ENCODE results near the gene MCRIP2. TPM values are rescaled to one million over a fixed set of nuclear protein-coding genes. Genes with fewer than 3 reads are reported as not detected.
A peak's percentile ranks its signal among the peaks of the same experiment; 100 is the strongest.

MCRIP2 gene
- total and polyA plus RNA-seq, 3 experiments from 2014 or later = 24.9 to 64.8 (median 59.3) TPM

DNA sequence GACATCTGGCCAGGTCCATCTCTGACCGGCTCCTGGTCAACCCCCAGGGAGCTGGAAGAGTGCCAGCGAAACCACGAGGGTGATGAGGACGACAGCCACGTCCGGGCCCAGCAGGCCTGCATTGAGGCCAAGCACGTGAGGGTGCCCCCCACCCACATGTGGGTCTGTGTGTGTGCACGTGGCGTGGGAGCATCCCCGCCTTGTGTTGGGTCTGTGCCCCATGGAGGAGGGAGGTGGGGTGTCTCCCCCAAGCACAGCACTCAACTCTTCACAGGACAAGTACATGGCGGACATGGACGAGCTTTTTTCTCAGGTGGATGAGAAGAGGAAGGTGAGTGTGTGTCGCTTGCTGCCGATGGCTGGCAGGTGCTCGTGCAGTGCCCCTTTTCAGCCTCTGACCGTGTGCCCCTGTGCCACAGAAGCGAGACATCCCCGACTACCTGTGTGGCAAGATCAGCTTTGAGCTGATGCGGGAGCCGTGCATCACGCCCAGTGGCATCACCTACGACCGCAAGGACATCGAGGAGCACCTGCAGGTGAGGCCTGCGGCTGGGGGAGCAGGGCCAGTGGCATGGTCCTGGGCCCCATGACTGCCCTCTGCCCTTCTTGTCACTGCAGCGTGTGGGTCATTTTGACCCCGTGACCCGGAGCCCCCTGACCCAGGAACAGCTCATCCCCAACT is 40.3 kb downstream of the MCRIP2 start:
- no peak for DNase-seq
- POLR2A ChIA-PET = interaction anchor here (0.6 to 1.8 kb wide), 4 partner anchors 8 to 1088 kb away, joined by 3 to 15 read pairs (median 6); partner anchors contain the start of gene WDR24

DNA sequence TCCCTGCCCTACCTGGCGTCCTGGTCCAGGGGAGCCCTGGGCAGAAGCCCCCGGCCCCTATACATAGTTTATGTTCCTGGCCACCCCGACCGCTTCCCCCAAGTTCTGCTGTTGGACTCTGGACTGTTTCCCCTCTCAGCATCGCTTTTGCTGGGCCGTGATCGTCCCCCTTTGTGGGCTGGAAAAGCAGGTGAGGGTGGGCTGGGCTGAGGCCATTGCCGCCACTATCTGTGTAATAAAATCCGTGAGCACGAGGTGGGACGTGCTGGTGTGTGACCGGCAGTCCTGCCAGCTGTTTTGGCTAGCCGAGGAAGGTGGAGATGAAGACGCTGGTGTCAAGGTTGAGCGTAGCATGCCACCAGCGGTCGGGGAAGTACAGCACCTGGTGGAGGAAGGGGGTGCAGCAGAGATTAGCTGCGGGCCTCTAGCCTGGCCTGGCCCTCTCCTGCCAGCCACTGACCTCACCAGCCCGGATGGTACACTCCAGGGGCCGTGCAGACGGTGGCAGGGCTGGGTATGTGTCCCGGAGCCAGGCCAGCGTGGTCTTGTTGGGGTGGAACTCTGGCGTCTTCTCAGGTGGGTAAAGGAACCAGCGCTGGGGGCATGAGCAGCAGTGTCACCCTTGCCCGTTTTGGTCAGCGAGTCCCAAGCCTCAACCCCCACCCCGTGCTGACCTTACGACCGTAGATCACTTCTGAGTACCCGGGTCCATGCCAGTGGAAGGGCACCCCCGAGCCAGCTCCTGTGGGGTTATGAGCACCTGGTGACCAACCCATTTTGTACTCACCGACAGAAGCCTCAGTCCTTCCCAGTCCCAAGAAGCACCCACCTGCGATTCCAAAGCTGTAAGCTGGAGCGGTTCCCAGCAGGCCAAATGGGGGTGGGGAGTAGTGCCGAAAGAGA is 41.1 kb downstream of the MCRIP2 start:
- Histone ChIP-seq H3K9me3 (ENCODE audit: low read length) (no peaks in the 10 kb centered on the region), H3K27ac (ENCODE audit: low read depth, low read length) (peak overlapping the region; percentile 61)
- POLR2A ChIA-PET = interaction anchor here (0.6 kb wide), 2 partner anchors 449 to 1087 kb away, joined by 3 to 6 read pairs; no protein-coding TSS in a partner anchor

More for the DNA sequence above, 40.3 kb downstream of the MCRIP2 start:
- Histone ChIP-seq H3K36me3 (ENCODE audit: insufficient read depth, low read length) (peaks cover 8% of the 10 kb centered on the region), H3K27ac (ENCODE audit: low read depth, low read length) (peak overlapping the region; percentile 72), H3K4me3 (ENCODE audit: low read length) (no peak overlapping the region), H3K4me1 (ENCODE audit: insufficient read depth, low read length) (peaks cover 36% of the 10 kb centered on the region), H3K27me3 (ENCODE audit: insufficient read depth, low read length, poor library complexity, severe bottlenecking) (no peaks in the 10 kb centered on the region), H3K9me3 (ENCODE audit: low read length) (no peaks in the 10 kb centered on the region)
- Mint-ChIP-seq H3K36me3 (peaks cover 0 to 33% (median 3%) of the 10 kb centered on the region in 3 donors), H3K9me3 (no peaks in the 10 kb centered on the region), H3K27ac (peak overlapping the region in 6 of 8 donors; percentile 12 to 94 (median 67)), H3K4me1 (peaks cover 13 to 55% (median 18%) of the 10 kb centered on the region in 3 donors), H3K27me3 (no peaks in the 10 kb centered on the region), H3K4me3 (peak overlapping the region; percentile 66 to 84 (median 81))
- CTCF ChIA-PET = interaction anchor here (1.3 to 2.3 kb wide), 5 partner anchors 8 to 14 kb away, joined by 3 to 8 read pairs (median 7); partner anchors contain the start of genes RHOT2 and WDR24

DNA sequence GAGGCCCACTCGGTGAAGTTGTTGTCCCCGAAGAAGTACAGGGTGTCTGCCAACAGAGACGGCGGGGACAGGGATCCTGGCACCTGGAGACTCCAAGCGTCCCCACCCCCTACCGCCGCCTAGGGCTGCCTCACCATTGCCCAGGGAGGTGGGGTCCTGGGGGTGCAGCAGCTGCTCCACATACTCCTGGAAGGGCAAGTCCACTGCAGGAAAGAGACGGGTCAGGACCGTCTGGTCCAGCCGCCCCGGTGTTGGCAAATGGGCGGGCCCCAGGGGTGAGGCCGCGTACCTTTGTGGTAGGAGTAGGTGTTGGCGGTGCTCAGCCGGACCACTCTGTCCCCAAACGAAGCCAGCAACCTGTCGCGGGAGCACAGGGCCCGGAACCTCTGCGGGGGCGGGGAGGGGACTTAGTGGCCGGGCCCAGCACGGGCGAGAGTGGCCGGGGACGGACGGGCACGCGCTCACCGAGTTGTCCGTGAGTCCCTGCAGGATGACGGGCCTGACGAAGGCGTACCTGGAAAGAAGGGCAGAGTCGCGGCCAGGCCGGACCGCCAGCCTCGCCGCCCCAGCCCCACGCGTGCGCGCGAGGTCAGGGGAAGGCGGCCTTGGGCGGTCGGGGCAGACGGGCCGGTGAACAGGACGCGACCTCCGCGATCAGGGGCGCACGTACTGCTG is 41.9 kb downstream of the MCRIP2 start:
- peaks cover 0 to 38% (median 3%) of the 10 kb centered on the region in 3 donors for H3K36me3 Mint-ChIP-seq
- no peaks in the 10 kb centered on the region for H3K27me3 ChIP-seq (ENCODE audit: insufficient read depth, low read length, poor library complexity, severe bottlenecking)
- peak overlapping the region; percentile 65 to 84 (median 81) for H3K4me3 Mint-ChIP-seq
- no peaks in the 10 kb centered on the region for H3K9me3 Mint-ChIP-seq
- H3K4me1 ChIP-seq (ENCODE audit: insufficient read depth, low read length) = peaks cover 39% of the 10 kb centered on the region
- peak overlapping the region; percentile 61 for H3K27ac ChIP-seq (ENCODE audit: low read depth, low read length)
- H3K4me3 ChIP-seq (ENCODE audit: low read length) = peak overlapping the region; percentile 41
- no peak for DNase-seq
- H3K9me3 ChIP-seq (ENCODE audit: low read length) = no peaks in the 10 kb centered on the region
- ChIA-PET CTCF (interaction anchor here (1.0 to 2.3 kb wide), 2 partner anchors 12 to 24 kb away, joined by 3 to 7 read pairs; no protein-coding TSS in a partner anchor), POLR2A (interaction anchor here (0.6 to 1.4 kb wide), 3 partner anchors 9 to 95 kb away, joined by 3 to 8 read pairs (median 4); no protein-coding TSS in a partner anchor)
- H3K27me3 Mint-ChIP-seq = no peaks in the 10 kb centered on the region
- peaks cover 8% of the 10 kb centered on the region for H3K36me3 ChIP-seq (ENCODE audit: insufficient read depth, low read length)
- peaks cover 13 to 52% (median 17%) of the 10 kb centered on the region in 3 donors for H3K4me1 Mint-ChIP-seq
- H3K27ac Mint-ChIP-seq = peak overlapping the region in 6 of 8 donors; percentile 29 to 90 (median 61)

More for the DNA sequence above, 41.1 kb downstream of the MCRIP2 start:
- peaks cover 8% of the 10 kb centered on the region for H3K36me3 ChIP-seq (ENCODE audit: insufficient read depth, low read length)
- H3K27me3 ChIP-seq (ENCODE audit: insufficient read depth, low read length, poor library complexity, severe bottlenecking) = no peaks in the 10 kb centered on the region
- CTCF ChIA-PET = interaction anchor here (1.3 to 2.3 kb wide), 2 partner anchors 10 to 13 kb away, joined by 4 to 7 read pairs; no protein-coding TSS in a partner anchor
- H3K4me1 ChIP-seq (ENCODE audit: insufficient read depth, low read length) = peaks cover 36% of the 10 kb centered on the region
- peak overlapping the region; percentile 2 to 91 (median 72) for H3K27ac Mint-ChIP-seq
- no peak for DNase-seq
- no peak overlapping the region for H3K4me3 ChIP-seq (ENCODE audit: low read length)
- H3K9me3 Mint-ChIP-seq = no peaks in the 10 kb centered on the region
- no peaks in the 10 kb centered on the region for H3K27me3 Mint-ChIP-seq
- peak overlapping the region; percentile 66 to 84 (median 81) for H3K4me3 Mint-ChIP-seq
- peaks cover 13 to 52% (median 17%) of the 10 kb centered on the region in 3 donors for H3K4me1 Mint-ChIP-seq
- H3K36me3 Mint-ChIP-seq = peaks cover 0 to 38% (median 3%) of the 10 kb centered on the region in 3 donors

DNA sequence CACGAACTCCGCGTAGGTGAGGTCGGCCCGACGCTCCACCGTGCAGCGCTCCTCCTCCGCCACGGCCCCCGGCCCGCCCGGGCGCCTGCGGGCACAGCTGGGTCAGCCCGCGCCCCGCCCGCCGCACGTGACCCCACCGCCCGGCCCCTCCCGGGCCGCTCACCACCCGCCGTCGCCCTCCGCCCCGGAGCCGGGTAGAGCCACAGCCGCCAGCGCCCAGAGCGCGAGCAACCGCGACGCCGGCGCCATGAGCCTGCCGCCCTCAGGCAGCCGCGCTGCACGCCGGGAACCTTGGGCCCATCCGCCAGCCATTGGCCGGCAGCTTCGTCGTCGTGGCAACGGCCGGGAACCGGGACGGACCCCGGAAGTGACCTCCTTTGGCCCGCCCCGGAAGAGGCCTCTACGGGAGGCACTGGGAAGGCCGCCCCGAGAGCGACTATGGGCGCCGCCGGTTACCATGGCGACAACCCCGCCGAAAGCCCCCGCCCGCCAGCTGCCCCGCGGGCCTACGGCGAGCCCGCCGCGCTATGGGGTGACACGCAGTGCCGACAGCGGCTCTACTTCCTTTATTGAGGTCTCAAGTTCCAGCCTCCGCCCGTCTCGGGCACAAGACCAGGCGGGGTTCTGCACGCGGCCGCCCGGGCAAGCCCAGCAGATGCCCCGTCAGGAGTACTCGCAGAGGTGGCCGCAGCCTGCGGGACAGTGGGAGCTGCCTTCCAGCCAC is 42.6 kb downstream of the MCRIP2 start, which contains the start of gene JMJD8:
JMJD8 (minus strand) TSS at position 264 of the 724 bp plus-strand sequence; CDS start at position 249, 15 bp downstream.
- H3K4me3 ChIP-seq (ENCODE audit: low read length) = peak within 1 kb of the TSS; percentile 41
- Mint-ChIP-seq H3K27ac (peak within 1 kb of the TSS in 6 of 8 donors; percentile 73 to 90 (median 81)), H3K4me3 (peak within 1 kb of the TSS; percentile 65 to 91 (median 81)), H3K4me1 (peaks cover 8 to 55% (median 19%) of the 10 kb centered on the region in 3 donors), H3K36me3 (peaks cover 0 to 38% (median 3%) of the 10 kb centered on the region in 3 donors), H3K27me3 (no peaks in the 10 kb centered on the region), H3K9me3 (no peaks in the 10 kb centered on the region)
- DNase-seq = peak; percentile 93 to 97 (median 95)
- CTCF ChIA-PET = interaction anchor here (1.0 kb wide), 1 partner anchor 25 kb away, joined by 3 read pairs; no protein-coding TSS in a partner anchor
- peak within 1 kb of the TSS; percentile 61 for H3K27ac ChIP-seq (ENCODE audit: low read depth, low read length)
- POLR2A ChIA-PET = interaction anchor here (0.6 to 1.4 kb wide), 5 partner anchors 9 to 96 kb away, joined by 3 to 8 read pairs (median 3); no protein-coding TSS in a partner anchor
- no peaks in the 10 kb centered on the region for H3K9me3 ChIP-seq (ENCODE audit: low read length)
- no peaks in the 10 kb centered on the region for H3K27me3 ChIP-seq (ENCODE audit: insufficient read depth, low read length, poor library complexity, severe bottlenecking)
- H3K36me3 ChIP-seq (ENCODE audit: insufficient read depth, low read length) = peaks cover 8% of the 10 kb centered on the region
- peaks cover 44% of the 10 kb centered on the region for H3K4me1 ChIP-seq (ENCODE audit: insufficient read depth, low read length)

DNA sequence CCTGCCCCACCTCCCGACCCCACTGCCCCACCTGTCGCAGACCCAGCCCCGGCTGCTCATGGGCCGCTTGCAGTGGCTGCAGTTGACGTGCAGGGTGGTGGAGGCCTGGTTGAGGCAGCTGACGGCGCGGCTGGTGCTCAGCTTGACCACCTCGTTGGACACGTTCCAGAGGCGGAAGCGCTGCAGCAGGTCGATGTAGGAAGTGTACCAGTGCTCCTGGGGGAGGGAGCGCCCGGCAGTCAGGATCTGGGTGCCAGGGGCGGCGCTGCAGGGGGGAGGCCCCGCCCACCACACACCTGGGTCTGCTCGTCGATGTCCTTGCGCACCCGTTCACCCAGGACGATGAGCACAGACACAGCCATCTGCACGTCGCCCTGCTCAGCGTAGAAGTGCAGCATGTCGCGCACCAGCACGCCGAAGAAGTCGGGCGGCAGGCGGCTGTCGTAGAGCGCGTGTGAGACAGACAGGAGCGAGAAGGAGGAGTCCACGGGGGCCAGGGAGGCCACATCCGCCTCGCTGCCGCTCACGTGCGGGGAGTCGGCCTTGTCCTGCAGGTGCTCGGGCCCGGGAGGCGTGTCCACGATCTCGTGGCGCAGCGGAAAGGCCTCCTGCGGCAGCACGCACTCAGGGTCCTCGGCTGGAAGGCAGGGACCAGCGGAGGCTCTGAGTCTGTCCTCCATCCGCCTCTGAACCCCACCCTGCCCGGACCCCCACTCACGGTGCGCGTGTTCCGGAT is 43.5 kb downstream of the MCRIP2 start:
- Histone ChIP-seq H3K4me3 (ENCODE audit: low read length) (no peak overlapping the region), H3K27me3 (ENCODE audit: insufficient read depth, low read length, poor library complexity, severe bottlenecking) (no peaks in the 10 kb centered on the region), H3K4me1 (ENCODE audit: insufficient read depth, low read length) (peaks cover 47% of the 10 kb centered on the region), H3K36me3 (ENCODE audit: insufficient read depth, low read length) (peaks cover 8% of the 10 kb centered on the region), H3K9me3 (ENCODE audit: low read length) (no peaks in the 10 kb centered on the region), H3K27ac (ENCODE audit: low read depth, low read length) (no peak overlapping the region)
- CTCF ChIA-PET = no interaction called here
- H3K36me3 Mint-ChIP-seq = peaks cover 0 to 39% (median 3%) of the 10 kb centered on the region in 3 donors
- H3K9me3 Mint-ChIP-seq = no peaks in the 10 kb centered on the region
- peaks cover 9 to 61% (median 24%) of the 10 kb centered on the region in 3 donors for H3K4me1 Mint-ChIP-seq
- POLR2A ChIA-PET = interaction anchor here (0.8 to 1.4 kb wide), 3 partner anchors 10 to 40 kb away, joined by 3 to 8 read pairs (median 3); no protein-coding TSS in a partner anchor
- no peak for DNase-seq
- H3K27me3 Mint-ChIP-seq = no peaks in the 10 kb centered on the region
- H3K27ac Mint-ChIP-seq = peak overlapping the region in 1 of 8 donors; percentile 46
- no peak overlapping the region for H3K4me3 Mint-ChIP-seq

DNA sequence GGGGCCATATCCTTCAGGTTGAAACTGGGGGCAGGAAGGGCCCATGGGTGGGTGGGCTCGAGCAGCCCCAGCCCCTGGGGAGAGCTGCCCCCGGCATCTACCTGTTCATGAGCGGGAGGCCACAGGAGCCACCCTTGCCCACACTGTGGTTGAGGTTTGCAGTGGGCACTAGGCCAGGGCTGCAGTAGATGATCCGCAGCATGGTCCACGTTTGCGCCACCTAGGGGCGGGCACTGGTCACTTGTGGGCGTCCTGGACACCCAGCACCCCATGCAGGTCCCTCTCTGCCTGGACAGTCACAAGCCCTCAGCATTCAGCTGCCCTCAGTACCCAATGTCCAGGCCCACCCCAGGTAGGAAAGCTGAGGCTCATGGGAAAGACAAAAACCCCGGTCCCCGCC is 44.3 kb downstream of the MCRIP2 start:
- Histone ChIP-seq H3K27ac (ENCODE audit: low read depth, low read length) (no peak overlapping the region), H3K27me3 (ENCODE audit: insufficient read depth, low read length, poor library complexity, severe bottlenecking) (no peaks in the 10 kb centered on the region), H3K4me3 (ENCODE audit: low read length) (no peak overlapping the region), H3K9me3 (ENCODE audit: low read length) (no peaks in the 10 kb centered on the region), H3K36me3 (ENCODE audit: insufficient read depth, low read length) (peaks cover 8% of the 10 kb centered on the region), H3K4me1 (ENCODE audit: insufficient read depth, low read length) (peaks cover 45% of the 10 kb centered on the region)
- ChIA-PET POLR2A (interaction anchor here (1.4 kb wide), 1 partner anchor 18 kb away, joined by 4 read pairs; the partner anchor contains the start of gene RHOT2), CTCF (no interaction called here)
- no peaks in the 10 kb centered on the region for H3K9me3 Mint-ChIP-seq
- no peaks in the 10 kb centered on the region for H3K27me3 Mint-ChIP-seq
- peaks cover 18 to 65% (median 28%) of the 10 kb centered on the region in 3 donors for H3K4me1 Mint-ChIP-seq
- peak overlapping the region in 6 of 7 donors; percentile 5 to 55 (median 40) for H3K4me3 Mint-ChIP-seq
- H3K27ac Mint-ChIP-seq = peak overlapping the region in 2 of 8 donors; percentile 38 to 54
- no peak for DNase-seq
- peaks cover 0 to 38% (median 3%) of the 10 kb centered on the region in 3 donors for H3K36me3 Mint-ChIP-seq

All from CD8-positive, alpha-beta memory T cell (primary cell).